Esophagus mucosa (tissue), 1 donor: ENCODE measurements around the gene KLHDC3. TPM values are rescaled to one million over a fixed set of nuclear protein-coding genes. Genes with fewer than 3 reads are reported as not detected.
A peak's percentile ranks its signal among the peaks of the same experiment; 100 is the strongest.

ENCODE experiments used
- ATAC-seq: fragments of 200-7000 bp; cut with Tn5 transposase; one replicate; pipeline ENCODE4 v1.9.1; 2020
- total RNA-seq: library from RNA; stranded (reverse); gene quantifications from one replicate; pipeline ENCODE4 v1.2.4, GENCODE V29; 2023
- donor health status: DM: yes; HTN: yes; CAD: no.

KLHDC3 gene
- total RNA-seq: 32.6 TPM

DNA sequence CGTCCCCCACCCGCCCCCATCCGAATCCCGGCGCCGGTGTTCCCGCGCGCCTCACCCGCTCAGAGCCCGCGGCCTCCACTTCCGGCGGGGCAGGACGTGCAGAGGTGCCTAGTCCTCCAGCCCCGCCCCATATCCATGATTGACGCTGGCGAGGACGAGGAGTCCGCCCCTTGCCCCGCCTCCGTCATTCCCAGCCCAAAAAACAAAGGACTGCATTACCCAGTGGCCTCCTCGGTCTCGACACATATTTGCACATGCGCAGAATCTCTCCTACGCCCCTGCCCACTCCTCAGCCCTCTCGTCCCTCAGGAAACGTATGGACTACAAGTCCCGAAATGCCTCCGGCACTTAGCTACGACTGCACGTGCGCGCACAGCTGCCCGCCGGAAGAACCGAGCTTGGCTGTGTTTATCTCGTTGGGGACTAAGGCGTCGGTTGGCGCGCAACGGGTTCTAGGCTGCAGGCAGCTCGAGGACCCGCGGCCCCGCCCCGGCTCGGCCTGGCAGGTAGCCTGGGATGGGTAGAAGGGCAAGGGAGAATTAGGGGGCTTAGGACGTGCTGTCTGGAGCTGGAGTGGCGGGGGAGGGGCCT lies at the start of gene KLHDC3, which contains the start of gene MEA1:
TSS of gene KLHDC3 (plus strand) at position 407 of the 591 bp plus-strand sequence. CDS start 2,944 bp downstream, outside the sequence.
TSS of gene MEA1 (minus strand) at position 104 of the 591 bp plus-strand sequence. CDS start 133 bp downstream, outside the sequence.
- peak; percentile 98 for ATAC-seq

DNA sequence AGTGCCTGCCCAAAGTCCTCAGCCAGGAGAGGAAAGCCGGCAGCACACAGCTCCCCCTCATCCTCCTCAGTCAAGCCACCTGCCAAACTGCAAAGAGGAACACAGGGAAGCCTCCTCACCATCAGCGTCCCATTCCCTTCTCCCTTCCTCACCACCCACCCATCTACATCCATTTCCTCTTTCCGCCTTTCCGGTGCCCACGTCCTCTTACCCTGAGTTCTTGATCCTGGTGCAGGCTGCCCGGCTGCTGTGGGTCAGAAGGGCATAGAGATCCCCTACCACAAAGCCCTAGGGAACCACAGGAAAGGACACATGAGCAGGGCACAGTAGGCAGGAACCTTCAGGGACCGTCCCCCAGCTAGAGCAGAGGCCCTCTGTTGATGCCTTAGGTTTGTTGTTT lies 47.5 kb upstream of the KLHDC3 start:
- ATAC-seq: no peak

DNA sequence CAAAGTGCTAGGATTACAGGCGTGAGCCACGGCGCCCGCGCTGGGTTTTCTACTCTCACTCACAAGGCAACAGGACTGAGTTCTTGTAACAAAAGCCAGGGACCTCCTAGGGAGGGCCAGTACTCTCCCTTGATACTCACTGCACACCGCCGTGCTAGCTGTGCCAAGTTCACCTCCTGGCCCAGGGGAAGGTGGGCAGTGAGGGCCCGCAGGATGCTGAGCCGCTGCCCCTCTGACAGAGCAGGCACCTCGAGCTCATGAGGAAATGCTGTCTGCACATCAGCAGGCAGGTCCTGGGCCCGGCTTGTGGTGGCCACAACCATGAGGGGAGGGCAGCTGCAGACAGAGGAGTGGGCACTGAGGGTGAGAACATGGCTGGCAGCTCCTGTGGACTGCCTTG lies 46.8 kb upstream of the KLHDC3 start:
- ATAC-seq: no peak

DNA sequence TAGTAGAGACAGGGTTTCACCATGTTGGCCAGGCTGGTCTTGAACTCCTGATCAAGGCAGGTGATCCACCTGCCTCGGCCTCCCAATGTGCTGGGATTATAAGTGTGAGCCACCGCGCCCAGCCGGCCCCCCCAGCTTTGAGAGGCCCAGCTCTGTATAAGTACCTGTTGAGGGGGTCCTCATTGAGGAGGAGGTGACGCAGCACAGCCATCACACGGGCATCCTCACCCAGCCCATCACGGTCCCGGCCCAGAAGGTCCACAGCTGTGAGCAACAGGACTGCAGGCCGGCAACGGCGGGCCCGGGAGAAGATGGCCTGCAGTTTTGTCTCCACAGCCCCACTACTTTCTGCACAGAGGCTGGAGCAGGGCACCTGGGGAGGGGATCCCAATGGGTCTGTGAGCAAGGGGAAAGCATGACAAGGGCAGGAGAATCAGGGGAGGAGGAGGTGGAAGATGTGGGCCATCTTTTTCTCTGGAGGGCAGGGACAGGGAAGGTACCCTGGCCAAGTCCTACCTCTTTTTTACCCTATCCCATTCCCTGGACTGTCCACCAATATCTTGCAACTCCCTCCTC lies 45.8 kb upstream of the KLHDC3 start:
- no peak for ATAC-seq

- no peak for ATAC-seq
These were observed 45.3 kb upstream of the KLHDC3 start for GRCh38 chr6:42968783-42969182.

DNA sequence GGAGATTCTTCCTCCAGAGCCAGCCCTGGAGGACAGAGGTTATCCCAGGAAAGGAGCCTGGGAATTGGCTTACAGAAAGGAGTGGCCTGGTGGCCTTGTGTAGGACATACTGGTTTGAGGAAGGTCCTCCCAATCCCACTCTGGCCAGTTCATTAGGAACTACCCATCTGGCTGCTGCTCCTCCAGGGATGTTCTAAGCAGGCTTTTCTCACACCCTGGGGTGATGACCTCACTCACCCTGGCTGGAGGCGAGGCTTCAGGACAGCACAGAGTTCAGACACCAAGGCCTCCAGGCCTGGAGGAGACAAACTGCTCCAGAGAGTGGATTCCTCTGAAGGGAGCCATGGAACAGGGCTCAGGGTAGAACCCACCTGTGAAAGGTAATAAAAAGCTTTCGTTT lies 44.6 kb upstream of the KLHDC3 start:
- ATAC-seq: no peak

DNA sequence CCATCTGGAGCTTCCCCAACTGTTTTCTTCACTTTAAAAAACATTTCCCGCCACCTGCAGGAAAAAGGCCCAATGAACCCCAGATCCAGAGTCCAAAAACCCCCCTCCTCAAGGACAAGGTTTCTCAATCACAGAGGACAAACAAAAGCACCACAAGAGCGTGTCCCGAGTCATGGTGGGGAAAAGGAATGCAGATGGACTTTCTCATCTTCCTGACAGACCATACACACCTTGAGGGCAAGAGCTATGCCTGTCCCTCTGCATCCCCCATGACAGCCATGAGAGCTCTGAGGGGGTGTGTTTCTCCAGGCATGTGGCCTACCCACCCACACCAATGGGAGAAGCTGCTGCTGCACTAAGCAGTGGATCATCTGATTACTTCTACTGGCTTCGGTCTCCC lies 44.1 kb upstream of the KLHDC3 start:
- ATAC-seq: no peak

GRCh38 chr6:42970871-42971612 lies 43.0 kb upstream of the KLHDC3 start:
- peak; percentile 34 for ATAC-seq

GRCh38 chr6:42971746-42972327 lies 42.2 kb upstream of the KLHDC3 start:
- no peak for ATAC-seq

- no peak for ATAC-seq
These were observed 40.1 kb upstream of the KLHDC3 start for GRCh38 chr6:42973926-42974325.

- ATAC-seq: peak; percentile 26
These were observed 39.0 kb upstream of the KLHDC3 start for GRCh38 chr6:42974919-42975505.

- ATAC-seq: peak; percentile 53
These were observed 35.6 kb upstream of the KLHDC3 start for GRCh38 chr6:42978487-42978838.

- peak; percentile 86 for ATAC-seq
These were observed 35.1 kb upstream of the KLHDC3 start, which contains the start of gene PEX6 for GRCh38 chr6:42978839-42979522. Gene PEX6, minus strand, starts transcription at chr6:42979181. Its CDS starts 31 bp downstream, at chr6:42979150.

DNA sequence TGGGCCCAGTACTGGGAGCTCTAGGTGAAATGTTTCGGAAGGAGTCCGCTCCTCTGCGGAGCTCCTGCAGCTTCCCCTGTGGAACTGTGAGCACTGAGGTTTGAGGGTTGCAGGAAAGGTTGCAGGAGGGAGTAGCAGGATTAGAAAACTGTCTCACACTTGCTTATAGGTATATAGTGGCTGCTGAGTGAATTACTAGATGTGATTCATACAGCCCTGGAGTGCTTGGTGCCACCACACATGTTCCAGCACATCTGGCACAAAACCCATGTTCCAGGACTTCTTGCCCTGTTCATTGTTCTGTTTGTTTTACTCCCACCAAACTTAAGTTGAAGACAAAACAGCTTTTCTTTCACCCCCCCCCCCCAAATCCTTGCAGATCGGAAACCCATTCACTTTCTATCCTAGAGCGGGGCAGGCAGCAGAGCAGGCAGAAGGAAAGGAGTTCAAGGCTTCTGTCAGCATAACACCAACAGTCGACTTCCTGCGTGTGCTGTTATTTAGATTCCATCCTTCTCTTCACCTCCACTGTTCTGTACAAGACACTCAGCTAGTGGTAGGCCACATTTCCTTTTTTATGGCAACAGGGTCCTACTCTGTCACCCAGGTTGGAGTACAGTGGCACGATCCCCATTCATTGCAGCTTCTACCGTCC lies 34.4 kb upstream of the KLHDC3 start:
- ATAC-seq: peak; percentile 57

DNA sequence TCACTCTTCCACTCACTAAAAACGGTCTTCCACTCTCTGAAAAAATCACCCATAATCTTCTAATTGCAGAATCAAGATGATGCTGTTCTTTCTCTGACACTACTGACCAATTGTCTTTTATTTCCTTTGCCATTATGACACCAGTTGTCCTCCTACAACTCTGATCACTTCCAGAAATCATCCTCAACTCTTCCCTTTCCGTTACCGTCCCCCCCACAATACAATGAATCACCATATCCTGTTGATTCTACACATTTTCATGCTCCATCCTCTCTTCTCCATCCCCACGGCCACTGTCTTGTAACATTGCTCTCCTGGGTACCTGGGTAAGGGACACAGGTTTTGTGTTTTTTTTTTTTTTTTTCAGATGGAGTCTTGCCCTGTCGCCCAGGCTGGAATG lies 32.2 kb upstream of the KLHDC3 start:
- ATAC-seq: no peak

DNA sequence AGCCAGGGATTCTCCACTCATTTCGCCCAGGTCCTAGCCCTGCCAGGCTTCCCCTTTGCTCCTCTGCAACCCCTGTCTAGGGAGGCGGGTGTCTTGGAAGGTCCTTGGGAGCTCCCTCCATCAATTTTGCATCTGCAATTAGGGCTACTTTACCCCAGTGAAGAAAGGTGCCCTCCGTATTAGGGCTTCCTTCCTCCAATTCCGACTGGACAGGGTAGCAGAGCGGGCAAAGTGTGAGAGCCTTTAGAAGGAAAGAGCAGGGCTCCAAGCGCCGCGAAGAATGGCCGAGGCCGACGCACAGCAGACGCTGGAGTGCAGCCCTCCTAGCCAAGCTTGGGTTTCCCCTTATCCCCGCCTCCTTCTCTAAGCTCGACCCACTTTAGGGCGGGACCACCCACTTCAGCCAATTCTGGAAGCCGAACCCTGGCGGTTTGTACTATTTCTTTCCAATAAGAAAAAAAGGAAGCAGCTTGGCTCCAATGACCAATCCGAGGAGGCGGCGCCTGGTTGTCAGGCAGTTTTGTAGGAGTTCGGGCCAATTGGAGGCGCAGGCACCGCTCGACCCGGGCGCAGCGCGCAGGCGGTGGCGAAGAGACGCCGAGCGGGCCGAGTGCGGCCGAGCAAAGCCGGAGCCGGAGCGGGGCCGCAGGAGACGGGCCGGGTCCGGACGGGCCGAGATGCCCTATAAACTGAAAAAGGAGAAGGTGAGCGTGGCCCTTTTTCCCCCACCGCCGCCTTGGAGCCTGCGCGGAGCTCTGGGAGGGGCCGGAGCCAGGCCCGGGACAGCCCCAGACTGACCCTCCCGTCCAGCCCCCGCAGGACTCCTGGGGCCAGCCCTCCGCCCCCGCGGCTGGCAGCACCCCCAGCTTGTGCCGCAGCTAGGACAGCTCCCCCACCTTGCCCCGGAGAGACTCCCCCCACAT lies 29.8 kb upstream of the KLHDC3 start, which contains the start of gene PPP2R5D:
TSS of gene PPP2R5D (plus strand) at position 570 of the 923 bp plus-strand sequence. CDS start at position 678, 108 bp downstream.
- peak; percentile 94 for ATAC-seq

DNA sequence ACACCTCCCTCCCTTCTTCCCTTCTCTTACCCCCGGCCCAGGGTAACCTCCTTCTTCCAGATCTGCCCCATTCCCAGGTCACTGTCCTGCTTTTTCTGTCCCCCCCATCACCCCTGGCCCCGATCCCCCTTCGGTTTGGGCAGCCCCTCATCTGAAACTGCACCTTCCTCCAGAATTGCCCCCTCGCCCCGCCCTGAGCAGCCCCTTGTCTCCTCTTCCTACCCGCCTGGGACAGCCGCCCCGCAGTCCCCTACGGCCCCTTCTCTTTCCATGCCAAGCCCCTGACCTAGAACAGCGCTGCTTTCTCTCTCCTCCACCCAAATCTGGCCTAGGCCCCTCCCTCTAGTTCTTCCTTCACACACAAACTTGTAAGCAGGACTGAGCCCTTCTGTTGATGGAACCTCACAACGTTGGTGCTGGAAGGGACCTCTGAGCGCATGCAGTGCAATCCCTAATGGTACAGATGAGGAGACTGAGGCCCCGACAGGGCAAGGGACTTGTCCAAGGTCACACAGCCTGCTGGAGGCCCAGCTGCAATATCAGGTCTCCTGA lies 29.0 kb upstream of the KLHDC3 start:
- peak; percentile 0 for ATAC-seq

GRCh38 chr6:42987533-42988451 lies 26.3 kb upstream of the KLHDC3 start:
- no peak for ATAC-seq

- no peak for ATAC-seq
These were observed 25.5 kb upstream of the KLHDC3 start for GRCh38 chr6:42988486-42989020.
